WTC11 (cell line): ENCODE results near the gene ZNF740. TPM values are rescaled to one million over a fixed set of nuclear protein-coding genes. Genes with fewer than 3 reads are reported as not detected.

ENCODE experiments used
- ATAC-seq: fragments of 200-7000 bp; cut with Tn5 transposase; 2 replicates; pipeline ENCODE4 v1.10.0; 2021; ENCODE audit warnings: mild to moderate bottlenecking, moderate library complexity
- CTCF ChIA-PET: fragments of 300-600 bp; sonication (Branson Sonifier 250); formaldehyde crosslinking; loops from one replicate; lab custom pipeline; 2021; ENCODE audit warnings: antibody characterized with exemption; lab: Charles Lee
- POLR2A ChIA-PET: fragments of 350-600 bp; sonication (Branson Sonifier 250); formaldehyde crosslinking; loops from one replicate; lab custom pipeline; 2021; ENCODE audit warnings: antibody characterized with exemption; lab: Charles Lee
- DNase-seq: peaks from one replicate; pipeline ENCODE4 v3.0.0; 2021; ENCODE audit warnings: low spot score
- H3K27ac Mint-ChIP-seq: 2 replicates; pipeline ENCODE4 v1.8.0; 2021; ENCODE audit warnings: mixed read lengths
- H3K27me3 Mint-ChIP-seq: 2 replicates; pipeline ENCODE4 v1.8.0; 2021; ENCODE audit warnings: low read depth, mild to moderate bottlenecking, moderate library complexity, mixed read lengths
- H3K36me3 Mint-ChIP-seq: 2 replicates; pipeline ENCODE4 v1.8.0; 2021; ENCODE audit warnings: mixed read lengths
- H3K4me1 Mint-ChIP-seq: 2 replicates; pipeline ENCODE4 v1.8.0; 2022; ENCODE audit warnings: mixed read lengths
- H3K4me3 Mint-ChIP-seq: 2 replicates; pipeline ENCODE4 v1.8.0; 2021; ENCODE audit warnings: mild to moderate bottlenecking, moderate library complexity, mixed read lengths
- H3K9me3 Mint-ChIP-seq: 2 replicates; pipeline ENCODE4 v1.8.0; 2021; ENCODE audit warnings: mixed read lengths
- ARID4B ChIP-seq: sonication (generic); formaldehyde crosslinking; IDR thresholded peaks from 2 replicates; pipeline ENCODE4 v1.8.0; 2023; ENCODE audit warnings: missing genetic modification reagents, mild to moderate bottlenecking, borderline replicate concordance
- CREB1 ChIP-seq: sonication (generic); formaldehyde crosslinking; IDR thresholded peaks from 2 replicates; pipeline ENCODE4 v1.8.0; 2023; ENCODE audit warnings: mild to moderate bottlenecking, missing genetic modification reagents
- ELF4 ChIP-seq: sonication (generic); formaldehyde crosslinking; IDR thresholded peaks from 2 replicates; pipeline ENCODE4 v1.8.1; 2022; ENCODE audit warnings: low read depth, mild to moderate bottlenecking, moderate library complexity, missing genetic modification reagents
- ERG ChIP-seq: fragments of 250-450 bp; sonication (Bioruptor Pico); IDR thresholded peaks from 2 replicates; pipeline ENCODE4 v1.8.0; 2021; ENCODE audit warnings: mild to moderate bottlenecking
- ETV6 ChIP-seq: sonication (generic); formaldehyde crosslinking; IDR thresholded peaks from 2 replicates; pipeline ENCODE4 v1.8.1; 2022; ENCODE audit warnings: mild to moderate bottlenecking, missing genetic modification reagents
- HMGA2 ChIP-seq: fragments of 250-450 bp; sonication (Bioruptor Pico); IDR thresholded peaks from 2 replicates; pipeline ENCODE4 v1.4.0; 2021; ENCODE audit warnings: mild to moderate bottlenecking, moderate library complexity
- KAT7 ChIP-seq: sonication (generic); formaldehyde crosslinking; IDR thresholded peaks from 2 replicates; pipeline ENCODE4 v1.8.1; 2023; ENCODE audit warnings: missing genetic modification reagents, mild to moderate bottlenecking, borderline replicate concordance
- MLX ChIP-seq: sonication (generic); formaldehyde crosslinking; IDR thresholded peaks from 2 replicates; pipeline ENCODE4 v1.8.1; 2023; ENCODE audit warnings: mild to moderate bottlenecking, missing genetic modification reagents, moderate library complexity
- NFYB ChIP-seq: sonication (generic); formaldehyde crosslinking; conservative IDR thresholded peaks from 2 replicates; pipeline ENCODE4 v1.8.0; 2022; ENCODE audit warnings: low read depth, missing genetic modification reagents
- NR2C2 ChIP-seq: sonication (generic); formaldehyde crosslinking; IDR thresholded peaks from 2 replicates; pipeline ENCODE4 v1.8.0; 2022; ENCODE audit warnings: mild to moderate bottlenecking, missing genetic modification reagents
- PRDM15 ChIP-seq: sonication (generic); formaldehyde crosslinking; IDR thresholded peaks from 2 replicates; pipeline ENCODE4 v1.8.0; 2022; ENCODE audit warnings: missing genetic modification reagents
- RORB ChIP-seq: fragments of 250-450 bp; sonication (Bioruptor Pico); IDR thresholded peaks from 2 replicates; pipeline ENCODE4 v1.9.0; 2021; ENCODE audit warnings: mild to moderate bottlenecking
- TEAD4 ChIP-seq: sonication (generic); formaldehyde crosslinking; IDR thresholded peaks from 2 replicates; pipeline ENCODE4 v1.8.0; 2022; ENCODE audit warnings: mild to moderate bottlenecking, missing genetic modification reagents
- USF1 ChIP-seq: sonication (generic); formaldehyde crosslinking; IDR thresholded peaks from 2 replicates; pipeline ENCODE4 v1.8.0; 2022; ENCODE audit warnings: mild to moderate bottlenecking, missing genetic modification reagents
- ZNF281 ChIP-seq: sonication (generic); formaldehyde crosslinking; IDR thresholded peaks from 2 replicates; pipeline ENCODE4 v1.8.0; 2023; ENCODE audit warnings: mild to moderate bottlenecking, missing genetic modification reagents
- ZNF512 ChIP-seq: sonication (generic); formaldehyde crosslinking; IDR thresholded peaks from 2 replicates; pipeline ENCODE4 v1.8.1; 2022; ENCODE audit warnings: missing genetic modification reagents, borderline replicate concordance
- total RNA-seq: library from RNA; stranded (reverse); gene quantifications from 3 replicates; pipeline ENCODE4 v1.2.3, GENCODE V29; 2021

ZNF740 gene
- total RNA-seq, 1 experiment from 2014 or later: 26.6 TPM

GRCh38 chr12:53217051-53217930 lies 36.8 kb downstream of the ZNF740 start (continued):
- TF ChIP-seq HMGA2 (CRISPR knock-in tag) (no peak), ETV6 (CRISPR knock-in tag) (no peak), NR2C2 (CRISPR knock-in tag) (no peak), MLX (no peak), ZNF281 (peak; percentile 47; the same call in 1 of the 2 replicates), ELF4 (CRISPR knock-in tag) (no peak), NFYB (no peak), USF1 (CRISPR knock-in tag) (peak; percentile 75), KAT7 (CRISPR knock-in tag) (no peak), TEAD4 (CRISPR knock-in tag) (no peak), ERG (CRISPR knock-in tag) (no peak), CREB1 (CRISPR knock-in tag) (no peak), ZNF512 (no peak), PRDM15 (CRISPR knock-in tag) (no peak)

- CTCF ChIA-PET: interaction anchor here (0.9 to 12.2 kb wide), 13 partner anchors 12 to 237 kb away, joined by 3 to 333 read pairs (median 8); partner anchors contain the start of genes AAAS, ESPL1 and SPRYD3
- ATAC-seq: no peak
- TF ChIP-seq RORB (CRISPR knock-in tag) (no peak), ARID4B (CRISPR knock-in tag) (no peak), ZNF512 (no peak)
- no peaks in the 10 kb centered on the region for H3K9me3 Mint-ChIP-seq
- H3K4me1 Mint-ChIP-seq: peaks cover 76% of the 10 kb centered on the region
- no peak for DNase-seq
- peaks cover 7% of the 10 kb centered on the region; the same call in 1 of the 2 replicates for H3K27me3 Mint-ChIP-seq
- H3K4me3 Mint-ChIP-seq: peak overlapping the region; percentile 90
- peaks cover 13% of the 10 kb centered on the region for H3K36me3 Mint-ChIP-seq
- POLR2A ChIA-PET: interaction anchor here (1.0 to 2.1 kb wide), 4 partner anchors 16 to 50 kb away, joined by 4 to 5 read pairs (median 4); partner anchors contain the start of gene ESPL1
- H3K27ac Mint-ChIP-seq: peak overlapping the region; percentile 95
Measured at GRCh38 chr12:53217931-53218307, 37.4 kb downstream of the ZNF740 start.
